ENCODE results near the gene ECHS1.

The ECHS1 gene

GRCh38 chr10:133341983-133342382, 31.2 kb downstream of the ECHS1 start:
- no peak for DNase-seq (ENCODE audit: low read depth)

DNA sequence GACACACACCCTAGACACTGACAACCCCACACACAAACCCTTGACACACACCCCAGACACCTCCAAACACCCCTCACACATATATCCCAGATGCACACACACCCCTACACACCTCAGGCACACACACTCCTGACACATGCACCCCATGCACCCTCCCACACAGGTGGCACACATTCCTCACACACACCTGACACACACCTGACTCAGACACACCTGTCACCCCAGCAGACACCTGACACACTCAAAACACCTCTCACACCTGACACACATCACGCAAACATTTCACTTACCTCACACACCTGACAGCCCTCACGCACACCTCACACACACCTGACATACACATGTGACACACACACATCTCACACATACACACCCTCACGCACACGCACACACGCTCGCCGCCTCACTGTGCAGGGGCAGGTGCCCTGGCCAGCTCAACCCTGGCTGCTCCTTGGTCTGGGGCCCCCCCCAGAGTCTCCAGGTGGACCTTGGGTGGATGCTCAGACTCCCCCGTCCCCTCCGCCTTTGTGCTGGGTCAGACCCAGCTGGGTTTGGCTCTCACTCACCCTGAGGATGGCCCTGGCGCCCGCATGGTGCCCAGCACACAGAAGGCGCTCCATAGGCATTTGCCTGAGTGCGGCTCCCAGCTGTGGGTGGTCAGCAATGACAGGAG, 33.3 kb downstream of the ECHS1 start:
- no peak for DNase-seq (ENCODE audit: low read depth)

DNA sequence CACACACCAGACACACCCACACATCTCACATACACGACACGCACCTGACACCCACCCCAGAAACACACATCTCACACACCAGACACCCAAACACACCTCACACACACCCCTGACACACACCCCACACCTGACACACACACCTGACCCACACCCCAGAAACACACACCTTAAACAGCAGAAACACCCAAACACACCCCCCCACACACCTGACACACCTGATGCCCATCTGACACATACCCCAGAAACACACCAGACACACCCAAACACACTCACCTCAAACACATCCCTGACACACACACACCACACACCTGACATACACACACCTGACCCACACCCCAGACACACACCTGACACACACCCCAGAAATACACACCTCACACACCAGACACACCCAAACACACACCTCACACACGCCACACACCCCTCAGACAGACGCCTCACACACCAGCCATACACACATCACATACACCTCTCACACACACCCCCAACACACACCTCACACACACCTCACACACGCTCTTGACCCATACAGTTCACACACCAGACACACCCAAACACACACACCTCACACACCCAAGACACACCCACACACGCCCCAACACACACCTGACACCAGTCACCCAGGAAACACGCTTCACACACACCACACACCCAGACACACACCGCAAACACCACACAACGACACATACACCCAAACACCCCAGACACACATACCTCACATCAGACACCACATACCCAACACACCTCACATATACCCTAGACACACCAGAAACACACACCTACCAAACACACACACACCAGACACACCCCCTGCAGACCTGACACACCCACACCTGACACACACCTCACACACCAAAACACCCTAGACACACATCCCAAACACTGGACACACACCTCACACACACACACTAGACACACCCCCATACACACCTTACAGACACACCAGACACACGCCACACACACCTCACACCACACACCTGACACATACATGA, 34.8 kb downstream of the ECHS1 start:
- no peak for DNase-seq (ENCODE audit: low read depth)

DNA sequence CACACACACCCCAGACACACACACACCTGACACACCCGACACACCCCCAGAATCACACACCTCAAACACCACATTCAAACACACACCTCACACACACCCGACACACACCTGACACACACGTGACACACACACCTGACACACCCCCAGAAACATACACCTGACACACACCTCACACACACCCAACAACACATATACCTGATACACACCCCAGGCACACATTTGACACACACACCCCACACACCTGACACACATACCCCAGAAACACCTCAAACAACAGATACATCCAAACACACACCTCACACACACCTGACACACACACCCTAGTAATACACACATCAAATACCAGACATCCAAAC, 35.8 kb downstream of the ECHS1 start:
- no peak for DNase-seq (ENCODE audit: low read depth)

DNA sequence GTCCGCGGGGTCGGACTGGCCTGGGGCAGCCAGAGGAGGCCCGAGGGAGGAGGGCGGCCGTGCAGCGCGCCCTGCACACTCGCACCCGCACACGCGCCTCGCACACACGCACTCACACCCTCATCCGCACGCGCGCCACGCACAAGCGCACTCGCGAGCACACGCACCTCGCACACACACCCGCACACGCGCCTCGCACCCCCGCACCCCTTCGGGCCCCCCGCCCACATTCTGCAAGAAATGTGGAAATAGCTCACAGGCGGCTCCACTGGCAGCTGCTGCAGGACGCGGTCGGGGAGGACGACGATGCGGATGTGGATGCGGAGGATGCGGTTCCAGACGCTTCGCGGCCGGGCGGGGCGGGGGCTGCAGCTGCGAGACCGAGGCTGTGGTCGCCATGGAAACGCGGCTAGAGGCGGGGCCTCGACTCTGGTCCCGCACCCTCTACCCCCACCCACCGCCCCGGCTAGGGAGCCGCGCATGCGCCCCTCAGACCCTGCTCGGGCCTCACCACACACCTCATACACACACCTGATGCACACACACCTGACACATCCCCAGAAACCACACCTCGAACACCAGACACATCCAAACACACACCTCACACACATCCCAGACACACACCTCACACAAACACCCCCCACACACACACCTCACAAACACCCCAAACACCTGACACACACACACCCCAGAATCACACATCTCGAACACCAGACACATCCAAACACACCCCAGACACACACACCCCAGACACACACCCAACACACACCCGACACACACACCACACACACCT, 36.4 kb downstream of the ECHS1 start, which contains the start of gene CALY:
TSS of gene CALY (minus strand) at position 320 of the 793 bp plus-strand sequence. CDS start 7,907 bp downstream, outside the sequence.
- peak; percentile 71 for DNase-seq (ENCODE audit: low read depth)

DNA sequence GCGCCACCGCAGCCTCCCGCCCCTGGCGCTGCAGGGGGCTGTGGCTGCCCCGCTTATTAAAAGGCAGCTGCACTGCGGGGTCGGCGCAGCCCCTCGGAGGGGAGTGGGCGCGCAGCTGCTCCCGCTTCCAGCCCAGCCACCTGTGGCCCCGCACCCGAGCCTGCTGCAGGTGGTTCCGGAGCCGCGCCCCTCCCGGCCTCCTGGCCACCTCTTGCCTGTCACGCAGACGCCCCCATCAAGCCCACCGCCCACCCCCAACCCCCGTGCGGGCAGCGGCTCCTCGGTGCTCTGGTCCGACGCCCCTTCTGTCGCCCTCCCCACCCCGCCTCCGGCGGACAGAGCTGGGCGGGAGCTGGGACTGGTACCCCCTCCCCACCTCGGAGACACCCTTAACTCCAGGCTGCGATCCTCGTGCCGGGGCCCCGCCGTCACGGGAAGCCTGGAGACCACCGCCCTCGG, 37.0 kb downstream of the ECHS1 start:
- no peak for DNase-seq (ENCODE audit: low read depth)

- peak; percentile 67 for DNase-seq (ENCODE audit: low read depth)
These were observed 37.7 kb downstream of the ECHS1 start for GRCh38 chr10:133335246-133336117.

DNA sequence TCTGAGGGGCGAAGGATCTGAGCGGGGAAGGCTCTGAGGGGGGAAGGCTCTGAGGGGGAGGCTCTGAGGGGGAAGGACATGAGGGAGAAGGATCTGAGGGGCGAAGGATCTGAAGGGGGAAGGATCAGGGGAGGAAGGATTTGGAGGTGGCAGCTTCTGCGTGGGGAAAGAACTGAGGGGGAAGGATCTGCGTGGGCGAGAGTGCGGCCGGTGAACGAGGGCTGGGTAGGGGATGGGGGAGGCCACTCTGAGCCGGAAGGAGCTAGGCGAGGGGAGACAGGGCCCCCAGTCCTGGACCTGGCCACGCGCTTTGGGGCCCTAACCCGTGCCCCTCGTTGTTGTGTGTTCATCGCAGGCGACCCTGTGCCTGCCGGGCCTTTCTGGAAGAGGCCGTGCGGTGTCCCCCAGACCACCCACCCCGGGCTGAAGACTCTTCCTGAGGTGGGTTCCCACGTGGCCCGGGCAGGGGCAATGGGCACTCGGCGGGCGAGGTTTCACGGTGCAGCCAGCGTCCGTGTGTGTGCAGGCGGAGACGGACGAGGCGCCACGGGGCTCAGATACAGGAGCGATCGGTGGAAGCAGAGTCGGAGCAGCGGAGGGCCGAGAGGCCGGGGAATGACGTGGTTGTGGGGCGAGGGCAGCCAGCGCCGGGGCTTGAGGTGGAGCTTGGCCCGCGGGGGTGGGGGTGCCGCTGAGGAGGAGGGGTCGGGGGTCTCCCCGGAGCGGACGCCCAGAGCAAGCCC, 38.5 kb downstream of the ECHS1 start:
- no peak for DNase-seq (ENCODE audit: low read depth)

DNA sequence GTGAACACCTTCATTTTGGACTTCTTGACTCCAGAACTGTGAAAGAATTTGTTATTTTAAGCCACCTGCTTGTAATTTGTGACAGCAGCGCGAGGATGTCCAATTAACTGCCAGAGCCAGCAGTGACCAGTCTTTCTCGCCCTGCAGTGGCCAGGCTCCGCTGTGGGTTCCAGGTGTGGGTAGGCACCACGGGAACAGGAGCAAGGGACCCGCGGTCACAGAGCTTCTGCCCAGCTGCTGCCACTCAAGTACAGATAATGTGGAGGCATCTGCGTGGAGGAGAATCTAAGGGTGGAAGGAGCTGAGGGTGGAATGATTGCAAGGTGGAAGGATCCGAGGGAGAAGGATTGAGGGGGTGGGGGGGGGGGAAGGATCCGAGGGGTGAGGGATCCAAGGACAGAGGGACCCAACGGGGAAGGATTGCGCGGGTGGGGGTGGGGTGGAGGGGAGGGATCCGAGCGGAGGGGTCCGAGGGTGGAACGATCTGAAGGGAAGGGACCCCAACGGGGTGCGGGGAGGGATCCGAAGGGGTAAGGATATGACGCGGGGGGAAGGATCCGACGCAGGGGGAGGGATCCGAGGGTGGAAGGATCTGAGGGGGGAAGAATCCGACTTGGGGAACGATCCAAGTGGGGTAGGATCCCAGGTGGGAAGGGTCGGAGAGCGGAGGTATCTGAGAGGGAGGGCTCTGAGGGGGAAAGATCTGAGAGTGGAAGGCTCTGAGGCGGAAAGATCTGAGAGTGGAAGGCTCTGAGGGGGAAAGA, 40.0 kb downstream of the ECHS1 start:
- DNase-seq (ENCODE audit: low read depth): no peak

- DNase-seq (ENCODE audit: low read depth): peak; percentile 79
These were observed 43.5 kb downstream of the ECHS1 start for GRCh38 chr10:133329491-133330202.

GRCh38 chr10:133328358-133329343, 44.5 kb downstream of the ECHS1 start:
- DNase-seq (ENCODE audit: low read depth): no peak

DNA sequence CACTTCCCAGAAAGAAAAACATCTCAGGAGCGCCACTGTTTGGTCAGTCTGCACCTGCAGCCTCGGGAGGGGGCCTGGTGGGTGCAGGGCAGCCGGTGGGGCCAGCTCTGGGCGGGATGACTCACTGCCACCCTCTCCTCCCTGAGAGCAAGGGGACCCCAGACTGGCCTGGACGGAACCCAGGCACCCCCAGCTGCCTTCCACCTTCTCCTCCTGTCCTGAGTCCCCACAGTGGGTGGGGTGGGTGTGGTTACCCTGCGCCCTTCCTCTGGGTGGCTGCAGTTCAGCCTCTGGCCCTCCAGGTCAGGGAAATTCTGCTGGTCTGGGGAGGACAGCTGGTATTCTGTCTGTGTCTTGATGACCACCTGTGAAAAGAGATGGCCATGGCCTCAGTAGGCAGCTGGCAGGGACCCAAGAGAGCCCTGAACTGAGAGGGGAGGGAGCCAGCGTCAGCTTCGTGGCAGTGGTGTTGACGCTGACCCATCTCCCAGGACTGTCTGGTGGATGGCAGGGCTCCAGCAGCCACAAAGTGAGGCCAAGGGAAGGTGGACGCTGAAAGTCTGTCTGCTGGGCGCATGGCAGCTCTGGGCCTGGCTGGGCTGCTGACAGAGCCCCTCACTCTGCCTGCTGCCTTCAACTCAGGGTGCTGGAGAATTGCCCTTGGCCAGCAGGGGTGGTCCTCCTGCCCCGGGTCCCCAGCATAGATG, 45.4 kb downstream of the ECHS1 start:
- DNase-seq (ENCODE audit: low read depth): no peak

DNA sequence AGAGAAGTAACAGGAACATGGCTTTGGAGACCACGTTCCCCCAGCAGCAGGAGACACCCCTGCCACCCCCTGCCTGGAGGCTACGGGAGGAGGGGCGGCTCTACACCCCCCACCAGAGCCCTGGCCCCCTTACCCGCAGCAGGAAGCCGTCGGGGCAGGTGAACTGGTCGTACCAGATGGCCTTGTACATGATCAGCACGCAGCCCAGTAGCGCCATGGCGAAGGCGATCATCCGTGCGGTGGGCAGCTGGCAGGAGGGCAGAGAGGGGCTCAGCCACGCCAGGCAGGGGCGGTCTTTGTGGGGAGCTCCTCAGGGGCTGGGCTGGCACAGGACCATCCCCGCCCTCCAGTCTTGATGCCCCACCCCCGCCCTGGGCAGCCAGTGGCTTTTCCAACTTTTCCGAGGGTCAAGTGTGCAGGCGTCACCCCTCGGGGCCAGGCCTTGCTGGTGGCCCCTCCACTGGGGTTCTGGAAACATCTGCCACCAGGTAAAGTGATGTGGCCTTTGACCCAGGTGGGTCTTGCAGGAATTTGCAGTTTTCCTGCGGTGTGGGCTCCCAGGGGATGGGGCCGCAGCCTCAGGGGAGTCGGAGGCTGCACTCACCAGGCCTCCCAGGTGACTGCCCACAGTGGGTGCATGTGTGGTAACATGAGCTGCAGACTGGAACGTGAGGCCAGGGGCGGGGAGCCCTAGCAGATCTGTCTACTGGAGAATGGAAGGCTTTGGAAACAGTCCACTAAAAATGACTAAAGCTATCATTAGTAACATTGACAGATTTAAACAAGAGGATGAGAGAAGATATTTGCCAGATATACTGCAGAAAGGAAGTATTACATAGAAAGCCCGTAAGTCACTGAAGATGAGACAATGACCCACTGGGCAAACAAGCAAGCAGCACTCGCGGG, 46.2 kb downstream of the ECHS1 start:
- no peak for DNase-seq (ENCODE audit: low read depth)

- no peak for DNase-seq (ENCODE audit: low read depth)
These were observed 47.0 kb downstream of the ECHS1 start for GRCh38 chr10:133326223-133326551.

DNA sequence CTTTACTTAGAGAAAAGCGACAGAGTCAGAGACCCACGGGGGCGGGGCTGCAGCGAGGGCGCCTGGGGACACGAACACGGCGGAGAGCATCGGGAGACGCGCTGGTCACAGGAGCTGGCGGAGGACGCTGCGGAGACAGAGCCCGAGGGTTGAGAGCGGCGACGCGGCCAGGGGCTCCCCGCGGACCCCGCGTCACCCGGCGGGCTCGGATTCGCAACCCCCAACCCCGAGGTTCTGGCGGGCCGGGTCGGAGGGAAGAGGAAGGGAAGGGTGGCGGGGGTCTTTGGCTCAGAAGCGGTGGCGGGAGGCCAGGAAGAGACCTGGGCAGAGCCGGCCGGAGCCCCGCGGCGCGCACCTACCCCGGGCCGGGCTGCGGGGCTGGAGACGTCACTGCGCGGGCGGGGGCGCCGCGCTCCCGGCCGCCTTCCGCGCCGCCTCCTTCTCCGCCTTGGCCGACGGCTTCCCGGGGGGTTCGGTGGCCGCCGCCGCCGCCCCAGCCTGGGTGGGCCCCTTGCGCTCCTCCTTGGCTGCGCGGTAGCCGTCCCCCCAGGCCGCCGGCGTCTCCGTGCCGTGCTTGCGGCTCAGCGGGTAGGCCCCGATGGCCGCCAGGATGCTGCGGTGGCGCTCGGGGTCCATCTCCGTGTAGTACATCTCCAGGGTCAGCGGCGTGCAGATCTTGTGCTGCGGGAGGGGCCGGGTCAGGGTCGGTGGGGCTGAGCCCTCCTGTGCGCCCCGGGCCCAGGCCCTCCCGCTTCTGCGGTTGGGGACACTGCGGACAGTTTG, 47.5 kb downstream of the ECHS1 start:
- DNase-seq (ENCODE audit: low read depth): no peak

Data from activated gamma-delta T cell treated with anti-CD3 and anti-CD28 coated beads, Interleukin-2, amount 50 U/mL, for 16 hours (primary cell).